HG03521 (cell line): ENCODE results near the gene FBXO39.
"Not testable (repeated sequence)": the region's sequence is repeated elsewhere in the genome, so short reads cannot be mapped to it uniquely, and the experiment has no call there.

ENCODE experiments used
- ATAC-seq: cut with Tn5 transposase; IDR thresholded peaks from one replicate; pipeline ENCODE4 v1.9.1; 2021; ENCODE audit warnings: mild to moderate bottlenecking, moderate library complexity; ENCODE audit not compliant: unreplicated experiment

The FBXO39 gene

DNA sequence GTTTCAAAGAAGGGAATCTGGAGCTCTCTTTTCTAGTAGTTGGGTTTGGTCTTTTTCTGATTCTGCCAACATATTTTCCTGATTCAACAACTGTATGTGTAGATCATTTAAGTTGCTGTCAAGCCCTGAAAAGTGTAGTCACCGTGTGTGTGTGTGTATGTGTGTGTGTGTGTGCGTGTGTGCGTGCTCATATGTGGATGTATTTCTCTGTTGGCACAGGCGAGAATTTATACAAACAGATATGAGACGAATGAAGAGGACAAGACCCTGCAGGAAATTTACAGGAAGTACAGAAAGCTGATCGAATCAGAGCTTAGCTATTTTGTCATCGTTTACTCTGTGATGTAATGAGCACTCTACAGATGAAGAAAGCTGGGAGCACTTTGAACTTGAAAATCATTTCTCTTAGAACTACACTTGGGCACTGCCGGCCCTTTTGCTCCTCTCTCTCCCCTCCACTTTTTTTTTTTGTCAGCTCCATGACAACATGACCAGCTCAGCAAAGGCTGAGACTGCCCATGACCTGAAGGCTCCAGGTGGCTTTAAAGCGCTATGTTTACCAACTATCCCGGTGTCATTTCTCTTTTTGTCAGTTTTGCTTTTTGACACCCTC lies 11.2 kb downstream of the FBXO39 start:
- no peak for ATAC-seq

- ATAC-seq = no peak
Measured at GRCh38 chr17:6789146-6789545, 13.1 kb downstream of the FBXO39 start.

DNA sequence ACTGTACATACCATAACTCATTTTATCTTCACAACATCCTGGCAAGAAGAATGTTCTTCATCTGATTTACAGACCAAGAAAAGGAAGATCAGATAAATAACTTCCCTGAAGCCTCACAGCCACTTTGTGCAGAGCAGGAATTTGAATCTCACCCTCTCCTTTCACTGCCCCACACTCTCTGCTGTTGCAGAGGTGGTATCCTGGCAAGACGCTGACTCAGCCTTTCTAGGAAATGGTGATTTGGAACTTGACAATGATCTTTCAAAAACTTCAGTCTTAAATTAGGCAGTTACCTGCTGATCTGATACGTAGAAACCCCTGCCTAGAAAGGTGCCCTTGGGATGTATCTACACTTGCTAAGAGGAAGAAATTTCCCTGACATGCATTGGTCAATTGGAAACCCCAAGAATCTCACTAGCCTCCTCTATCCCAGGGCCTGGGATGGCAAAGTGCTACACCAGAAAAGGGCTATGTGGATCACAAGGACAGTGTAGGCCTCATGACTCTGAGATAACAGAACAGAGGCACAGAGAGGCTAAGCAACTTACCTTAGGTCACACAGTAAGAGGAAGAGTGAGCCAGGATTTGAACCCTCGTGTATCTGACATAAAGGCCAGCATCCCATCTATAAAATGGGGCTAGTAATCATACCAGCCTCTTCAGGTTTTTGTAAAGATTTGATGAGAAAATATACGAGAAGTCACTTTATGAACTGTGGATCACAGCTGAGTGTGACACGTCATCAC lies 17.9 kb downstream of the FBXO39 start:
- no peak for ATAC-seq

DNA sequence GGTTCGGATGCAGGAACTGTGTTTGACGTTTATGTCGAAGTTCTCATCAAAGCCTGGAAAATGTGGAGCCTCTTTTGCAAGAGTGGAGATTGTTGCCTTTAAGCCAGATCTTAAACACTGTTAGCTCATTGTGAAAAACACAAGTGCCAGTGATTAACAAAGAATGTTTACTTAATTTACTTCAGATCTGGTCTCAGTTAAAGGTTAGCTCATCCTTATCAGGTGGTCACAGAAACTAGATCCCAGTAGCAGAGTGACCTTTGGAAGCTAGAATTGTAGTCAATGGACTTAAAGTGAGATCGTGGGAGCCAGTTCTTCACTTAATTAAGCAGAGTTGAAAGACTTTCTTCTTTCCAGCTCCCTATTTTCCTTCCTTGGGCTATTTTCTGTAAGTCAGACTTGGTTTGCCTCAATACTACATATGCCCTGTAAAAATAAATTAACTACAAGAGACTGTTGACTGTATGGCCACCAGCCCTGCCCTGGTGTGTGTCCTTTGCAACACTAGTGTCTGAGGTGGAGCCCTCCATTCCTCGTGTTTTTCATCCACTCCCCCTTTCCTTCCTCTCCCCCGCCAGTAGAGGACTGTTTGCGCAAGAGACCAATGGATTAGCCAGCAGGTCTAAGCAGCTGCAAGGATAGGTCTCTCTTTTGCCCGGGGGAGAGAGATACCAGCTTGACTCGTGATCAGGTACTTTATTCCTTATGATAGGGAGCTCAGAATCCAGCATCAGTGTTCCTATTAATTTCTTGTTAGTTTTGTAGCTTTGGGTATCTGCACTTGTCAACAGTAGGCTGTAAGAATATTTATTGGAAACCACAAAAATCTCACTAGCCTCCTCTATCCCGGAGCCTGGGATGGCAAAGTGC lies 20.2 kb downstream of the FBXO39 start:
- ATAC-seq = no peak

DNA sequence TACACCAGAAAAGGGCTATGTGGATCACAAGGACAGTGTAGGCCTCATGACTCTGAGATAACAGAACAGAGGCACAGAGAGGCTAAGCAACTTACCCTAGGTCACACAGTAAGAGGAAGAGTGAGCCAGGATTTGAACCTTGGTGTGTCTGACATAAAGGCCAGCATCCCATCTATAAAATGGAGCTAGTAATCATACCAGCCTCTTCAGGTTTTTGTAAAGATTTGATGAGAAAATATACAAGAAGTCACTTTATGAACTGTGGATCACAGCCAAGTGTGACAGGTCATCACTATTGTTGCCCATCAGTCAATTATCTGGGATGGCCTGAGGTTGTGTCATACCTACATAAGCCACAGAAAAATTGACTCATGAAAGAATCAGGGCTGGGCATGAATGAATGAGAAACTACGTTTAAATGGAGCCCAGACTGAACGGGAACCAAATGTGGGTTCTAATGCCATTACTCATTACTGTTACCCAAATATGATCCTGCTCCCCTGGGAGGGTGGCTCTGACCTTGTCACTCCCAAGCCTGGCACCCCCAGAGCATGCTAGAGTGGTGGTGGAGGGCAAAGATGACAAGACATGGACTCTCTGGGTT lies 21.0 kb downstream of the FBXO39 start:
- ATAC-seq = no peak

GRCh38 chr17:6797718-6798351 lies 21.8 kb downstream of the FBXO39 start:
- no peak for ATAC-seq

GRCh38 chr17:6799738-6800137 lies 23.7 kb downstream of the FBXO39 start:
- no peak for ATAC-seq

GRCh38 chr17:6800422-6801027 lies 24.5 kb downstream of the FBXO39 start:
- ATAC-seq = no peak

GRCh38 chr17:6811510-6811909 lies 35.5 kb downstream of the FBXO39 start:
- ATAC-seq = no peak

- no peak for ATAC-seq
Measured at GRCh38 chr17:6812295-6812694, 36.3 kb downstream of the FBXO39 start.

DNA sequence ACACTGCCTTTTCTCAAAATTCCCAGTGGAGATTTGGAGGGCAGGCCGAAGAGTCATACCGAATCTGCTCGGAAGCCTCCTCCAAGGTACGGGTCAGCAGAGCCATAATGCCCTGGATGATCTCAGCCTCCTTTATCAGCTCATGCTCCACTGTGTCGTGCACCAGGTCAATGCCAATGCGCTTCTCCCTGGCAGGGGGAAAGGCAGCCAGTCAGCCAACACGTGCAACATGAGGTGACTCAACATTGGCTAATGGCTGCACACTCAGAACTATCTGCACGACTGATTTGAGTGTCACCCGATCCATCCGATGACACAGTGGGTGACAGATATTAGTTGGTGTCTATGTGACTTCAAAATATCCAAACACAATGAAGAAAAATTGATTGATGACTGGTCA lies 39.8 kb downstream of the FBXO39 start:
- no peak for ATAC-seq

GRCh38 chr17:6816368-6816767 lies 40.4 kb downstream of the FBXO39 start:
- not testable (repeated sequence) for ATAC-seq

- no peak for ATAC-seq
Measured at GRCh38 chr17:6818938-6819337, 42.9 kb downstream of the FBXO39 start.

GRCh38 chr17:6823011-6823442 lies 47.0 kb downstream of the FBXO39 start:
- ATAC-seq = no peak

- no peak for ATAC-seq
Measured at GRCh38 chr17:6830383-6830986, 54.5 kb downstream of the FBXO39 start.

DNA sequence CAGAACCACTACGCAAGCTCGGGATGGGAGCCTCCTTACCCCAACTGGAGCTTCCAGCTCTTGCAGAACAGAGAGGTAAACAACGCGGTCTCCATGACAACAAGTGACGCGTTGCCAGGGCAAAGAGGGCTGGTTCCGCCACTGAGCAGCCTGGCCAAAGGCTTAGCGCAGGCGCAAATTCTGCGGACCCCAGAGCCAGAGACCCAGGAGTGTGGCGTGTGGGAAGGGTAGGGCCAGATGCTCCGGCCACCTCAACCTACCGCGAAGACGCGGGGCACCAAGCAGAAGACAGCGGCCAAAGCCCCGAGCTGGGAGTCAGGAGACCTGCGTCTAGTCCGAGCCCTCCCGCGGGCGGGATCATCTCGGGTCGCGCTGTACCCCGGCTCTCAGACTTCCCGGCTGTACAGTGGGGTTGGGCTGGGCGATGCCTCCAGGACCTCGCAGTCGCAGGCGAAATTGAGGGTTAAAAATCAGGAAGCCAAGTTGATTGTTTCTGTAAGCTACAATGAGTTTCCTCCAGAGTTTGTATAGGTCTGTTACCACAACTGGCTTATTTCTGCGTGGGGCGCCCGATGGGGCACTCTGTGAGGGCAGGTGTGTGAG lies 55.7 kb downstream of the FBXO39 start, which contains the start of gene TEKT1:
TSS of gene TEKT1 (minus strand) at position 69 of the 603 bp plus-strand sequence. CDS start 1,353 bp downstream, outside the sequence.
- no peak for ATAC-seq
